SK-N-SH (cell line): ENCODE data around the gene MALRD1. TPM values are rescaled to one million over a fixed set of nuclear protein-coding genes. Genes with fewer than 3 reads are reported as not detected.

Source experiments
- CTCF ChIA-PET: fragments of 300-600, 350-600 bp; formaldehyde crosslinking; extraction: SDS; loops from one replicate; lab custom pipeline; 2021; lab: Yijun Ruan, JAX
- POLR2A ChIA-PET: fragments of 350-600 bp; sonication (Branson Sonifier 250); formaldehyde crosslinking; extraction: SDS; loops from one replicate; lab custom pipeline; 2020; ENCODE audit warnings: antibody characterized with exemption, inconsistent platforms; lab: Yijun Ruan, JAX
- DNase-seq: peaks from one replicate; pipeline ENCODE4 v3.0.0; 2012
- H2AFZ ChIP-seq: fragments of 200-600 bp; sonication (generic); 2 replicates; pipeline ENCODE4 v1.8.1; 2016; ENCODE audit warnings: antibody characterized with exemption, mild to moderate bottlenecking, low read depth
- H3F3A ChIP-seq: fragments of 200-600 bp; sonication (generic); replicated peaks from 2 replicates; pipeline ENCODE3; 2016; ENCODE audit warnings: antibody characterized with exemption, mild to moderate bottlenecking; ENCODE audit not compliant: insufficient read depth
- H3K27ac ChIP-seq, 2 experiments: fragments of 200-500 bp in 1 of 2; fragments of 200-600 bp in 1 of 2; sonication (Bioruptor generic) in 1 of 2; sonication (generic), shearing (Covaris generic) in 1 of 2; 2 replicates each; pipeline versions ENCODE4 v1.5.1 to v1.6.1; 2014 to 2016; ENCODE audit warnings: low read depth in 2 of 2, inconsistent platforms in 1 of 2, low read length in 1 of 2, mild to moderate bottlenecking in 1 of 2, mixed read lengths in 1 of 2
- H3K27me3 ChIP-seq: fragments of 200-600 bp; sonication (generic), shearing (Covaris generic); 2 replicates; pipeline ENCODE4 v1.6.1; 2016; ENCODE audit warnings: mixed run types; ENCODE audit not compliant: insufficient read depth
- H3K36me3 ChIP-seq, 2 experiments: fragments of 200-500 bp in 1 of 2; fragments of 200-600 bp in 1 of 2; sonication (Bioruptor generic) in 1 of 2; sonication (generic) in 1 of 2; replicated peaks in 1 of 2; 2 replicates each; pipeline versions ENCODE3 to v1.5.1; 2014 to 2016; ENCODE audit warnings: low read length in 1 of 2, mild to moderate bottlenecking in 1 of 2; ENCODE audit not compliant: insufficient read depth in 2 of 2, control insufficient read depth in 1 of 2
- H3K4me1 ChIP-seq, 2 experiments: fragments of 200-500 bp in 1 of 2; fragments of 200-600 bp in 1 of 2; sonication (Bioruptor generic) in 1 of 2; sonication (generic), shearing (Covaris generic) in 1 of 2; 2 replicates each; pipeline versions ENCODE4 v1.5.1 to v1.6.1; 2014 to 2016; ENCODE audit warnings: low read depth in 1 of 2, low read length in 1 of 2, mixed run types in 1 of 2; ENCODE audit not compliant: insufficient read depth in 2 of 2, control insufficient read depth in 1 of 2
- H3K4me2 ChIP-seq: fragments of 200-600 bp; sonication (generic), shearing (Covaris generic); 2 replicates; pipeline ENCODE4 v1.6.1; 2017; ENCODE audit warnings: mixed run types
- H3K4me3 ChIP-seq, 2 experiments: fragments of 200-500 bp in 1 of 2; fragments of 200-600 bp in 1 of 2; sonication (Bioruptor generic) in 1 of 2; sonication (generic), shearing (Covaris generic) in 1 of 2; 2 replicates each; pipeline versions ENCODE4 v1.5.1 to v1.8.1; 2014 to 2016; ENCODE audit warnings: low read depth in 2 of 2, inconsistent platforms in 1 of 2, low read length in 1 of 2, mild to moderate bottlenecking in 1 of 2, mixed read lengths in 1 of 2, moderate library complexity in 1 of 2
- H3K79me2 ChIP-seq: fragments of 200-600 bp; sonication (generic); 2 replicates; pipeline ENCODE4 v1.8.1; 2017; ENCODE audit warnings: mild to moderate bottlenecking; ENCODE audit not compliant: insufficient read depth
- H3K9ac ChIP-seq: fragments of 200-600 bp; sonication (generic); 2 replicates; pipeline ENCODE4 v1.6.1; 2017; ENCODE audit warnings: mixed run types
- H3K9me2 ChIP-seq: fragments of 200-600 bp; sonication (generic); 2 replicates; pipeline ENCODE4 v1.6.1; 2017; ENCODE audit warnings: mixed run types
- H3K9me3 ChIP-seq: fragments of 200-600 bp; sonication (generic); 2 replicates; pipeline ENCODE4 v1.6.1; 2017; ENCODE audit warnings: mixed run types, mild to moderate bottlenecking, moderate library complexity
- H4K20me1 ChIP-seq: fragments of 200-600 bp; sonication (generic); 2 replicates; pipeline ENCODE4 v1.6.1; 2017; ENCODE audit warnings: mild to moderate bottlenecking, mixed run types; ENCODE audit not compliant: insufficient read depth
- CHD2 ChIP-seq: fragments of 150-350 bp; IDR thresholded peaks from 2 replicates; pipeline ENCODE4 v1.6.1; 2018; ENCODE audit warnings: low read length; ENCODE audit not compliant: partially characterized antibody
- ELF1 ChIP-seq: IDR thresholded peaks from 2 replicates; pipeline ENCODE4 v1.4.0; 2012
- FOSL2 ChIP-seq: IDR thresholded peaks from 2 replicates; pipeline ENCODE4 v1.4.0; 2012; ENCODE audit warnings: low read depth, mild to moderate bottlenecking, moderate library complexity, borderline replicate concordance
- FOXM1 ChIP-seq: IDR thresholded peaks from 2 replicates; pipeline ENCODE4 v1.4.0; 2012; ENCODE audit warnings: low read depth, mild to moderate bottlenecking
- IRF3 ChIP-seq: fragments of 150-350 bp; IDR thresholded peaks from 2 replicates; pipeline ENCODE4 v1.6.1; 2016; ENCODE audit warnings: mild to moderate bottlenecking, low read depth, low read length
- MAX ChIP-seq: IDR thresholded peaks from 2 replicates; pipeline ENCODE4 v1.4.0; 2012; ENCODE audit warnings: low read depth
- MEF2A ChIP-seq: IDR thresholded peaks from 2 replicates; pipeline ENCODE4 v1.4.0; 2012; ENCODE audit warnings: low read depth, borderline replicate concordance
- NRF1 ChIP-seq: IDR thresholded peaks from 2 replicates; pipeline ENCODE4 v1.6.1; 2012; ENCODE audit warnings: low read depth, mild to moderate bottlenecking, low read length
- PBX3 ChIP-seq: IDR thresholded peaks from 2 replicates; pipeline ENCODE4; 2012
- POLR2AphosphoS5 ChIP-seq: IDR thresholded peaks from 2 replicates; pipeline ENCODE4 v1.6.1; 2012; ENCODE audit warnings: low read depth, low read length
- RFX5 ChIP-seq: IDR thresholded peaks from 2 replicates; pipeline ENCODE4 v1.6.1; 2012; ENCODE audit warnings: mild to moderate bottlenecking, improper control_type of control experiment, low read length
- TCF12 ChIP-seq: IDR thresholded peaks from 2 replicates; pipeline ENCODE4 v1.4.0; 2012
- USF2 ChIP-seq: fragments of 150-350 bp; IDR thresholded peaks from 2 replicates; pipeline ENCODE4 v1.6.1; 2017; ENCODE audit warnings: antibody characterized with exemption, low read length, low read depth, borderline replicate concordance
- YY1 ChIP-seq: IDR thresholded peaks from 2 replicates; pipeline ENCODE4 v1.4.0; 2012; ENCODE audit warnings: low read depth, mild to moderate bottlenecking
- WGBS: methylation state at CpG from one replicate; pipeline ENCODE4 v1.1.6; 2017; ENCODE audit warnings: low lambda C conversion rate; 5-methylcytosine and 5-hydroxymethylcytosine counted together
- polyA plus RNA-seq, 3 experiments: library from polyadenylated mRNA; depleted of rRNA; stranded (reverse); fragments of >200 nt; gene quantifications; 2 replicates each; pipeline ENCODE4 v1.2.3, GENCODE V29; 2012

The MALRD1 gene
- polyA plus RNA-seq, 1 of the 3 experiments (the other 2 are of a cell fraction) = not detected

GRCh38 chr10:19048891-19049290 is 290 bp downstream of the MALRD1 start:
- Histone ChIP-seq H2AFZ (no peak overlapping the region), H3K27me3 (no peaks in the 10 kb centered on the region), H3K9me2 (no peaks in the 10 kb centered on the region), H3K4me1 (no peaks in the 10 kb centered on the region), H3K36me3 (no peaks in the 10 kb centered on the region), H4K20me1 (no peaks in the 10 kb centered on the region), H3K9ac (no peak overlapping the region), H3F3A (no peaks in the 10 kb centered on the region), H3K9me3 (no peaks in the 10 kb centered on the region), H3K79me2 (no peaks in the 10 kb centered on the region), H3K27ac (no peak overlapping the region), H3K4me3 (no peak overlapping the region), H3K4me2 (no peak overlapping the region)
- WGBS = 44% methylated on average over 3 of the region's 3 CpGs
- CTCF ChIA-PET = interaction anchor here (0.6 to 1.8 kb wide), 2 partner anchors 12 to 70 kb away, joined by 3 to 4 read pairs; no protein-coding TSS in a partner anchor
- no peak for TF ChIP-seq NRF1
- no peak for TF ChIP-seq PBX3
- TF ChIP-seq CHD2 = no peak
- TF ChIP-seq RFX5 = no peak
- TF ChIP-seq IRF3 = no peak
- TF ChIP-seq YY1 = no peak
- no peak for TF ChIP-seq TCF12
- no peak for TF ChIP-seq MAX
- TF ChIP-seq FOSL2 = no peak
- POLR2A ChIA-PET = no interaction called here
- no peak for DNase-seq

GRCh38 chr10:19049567-19049966 is 966 bp downstream of the MALRD1 start:
- no peak overlapping the region for H3K4me3 ChIP-seq
- H3K9ac ChIP-seq = no peak overlapping the region
- WGBS = 69% methylated on average over 2 of the region's 2 CpGs
- TF ChIP-seq YY1 (no peak), RFX5 (no peak), MEF2A (no peak), ELF1 (no peak), USF2 (no peak), FOXM1 (no peak), POLR2AphosphoS5 (no peak), PBX3 (no peak)
- no peak overlapping the region for H3K4me2 ChIP-seq
- no peaks in the 10 kb centered on the region for H3F3A ChIP-seq
- no peaks in the 10 kb centered on the region for H3K27me3 ChIP-seq
- CTCF ChIA-PET = interaction anchor here (0.6 kb wide), 1 partner anchor 70 kb away, joined by 3 read pairs; no protein-coding TSS in a partner anchor
- no peaks in the 10 kb centered on the region for H3K4me1 ChIP-seq
- H4K20me1 ChIP-seq = no peaks in the 10 kb centered on the region
- no peak overlapping the region for H3K27ac ChIP-seq
- no peaks in the 10 kb centered on the region for H3K36me3 ChIP-seq
- H3K9me3 ChIP-seq = no peaks in the 10 kb centered on the region
- POLR2A ChIA-PET = no interaction called here
- no peak overlapping the region for H2AFZ ChIP-seq
- no peaks in the 10 kb centered on the region for H3K9me2 ChIP-seq
- H3K79me2 ChIP-seq = no peaks in the 10 kb centered on the region
- no peak for DNase-seq
